ENCODE data around the gene ZFP1. TPM values are rescaled to one million over a fixed set of nuclear protein-coding genes. Genes with fewer than 3 reads are reported as not detected.
A peak's percentile ranks its signal among the peaks of the same experiment; 100 is the strongest.

Gene ZFP1
- total RNA-seq (ENCODE audit: insufficient read depth, low replicate concordance): 29.4 TPM

DNA sequence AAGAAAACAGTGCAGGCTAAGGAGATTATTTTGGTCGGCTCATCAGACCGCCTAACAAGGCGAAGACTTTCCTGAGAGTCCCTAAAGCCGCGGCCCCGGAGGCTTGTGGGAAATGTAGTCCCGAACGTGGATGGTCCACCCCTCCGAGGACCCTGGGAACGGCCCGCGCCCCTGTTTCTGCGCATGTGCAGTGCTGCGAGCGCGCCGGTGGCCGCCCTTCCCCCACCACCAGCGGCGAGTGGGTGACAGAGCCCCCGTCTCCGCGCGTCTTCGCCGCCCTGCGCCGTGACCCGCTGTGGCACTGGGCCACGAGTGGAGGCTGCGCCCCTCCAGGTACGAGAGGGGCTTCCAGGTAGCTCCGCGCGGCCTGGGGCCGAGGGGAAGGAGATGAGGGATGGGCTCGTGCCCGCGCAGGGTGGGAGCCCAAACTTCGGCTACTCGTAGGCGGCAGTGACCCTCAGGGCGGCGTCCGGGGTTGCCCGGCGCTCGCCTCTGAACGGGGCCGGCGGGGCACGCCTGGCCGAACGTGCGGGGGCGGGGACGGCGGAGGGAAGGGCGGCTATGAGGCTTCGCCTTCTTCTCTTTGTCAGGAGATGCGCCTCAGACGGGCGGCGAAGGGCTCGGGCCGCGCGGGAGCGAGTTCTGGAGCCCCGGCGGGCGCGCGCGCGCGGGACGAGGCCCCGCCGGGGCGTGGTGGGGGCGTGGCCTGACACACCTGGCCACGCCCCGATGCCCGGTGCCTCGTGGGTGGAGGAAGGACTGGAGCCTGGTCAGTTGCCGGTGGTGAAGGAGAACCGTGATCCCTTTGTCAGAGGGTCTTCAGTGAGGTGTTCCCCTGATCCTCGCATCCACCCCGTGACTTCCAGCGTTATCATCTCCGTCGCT, at the start of gene ZFP1:
Gene ZFP1 (plus strand): TSS at position 214 of the 885 bp plus-strand sequence. CDS start 4,428 bp downstream, outside the sequence.
- DNase-seq (ENCODE audit: low spot score): peak; percentile 97

- DNase-seq (ENCODE audit: low spot score): peak; percentile 39
These were observed 49.2 kb upstream of the ZFP1 start for GRCh38 chr16:75099075-75099667.

DNA sequence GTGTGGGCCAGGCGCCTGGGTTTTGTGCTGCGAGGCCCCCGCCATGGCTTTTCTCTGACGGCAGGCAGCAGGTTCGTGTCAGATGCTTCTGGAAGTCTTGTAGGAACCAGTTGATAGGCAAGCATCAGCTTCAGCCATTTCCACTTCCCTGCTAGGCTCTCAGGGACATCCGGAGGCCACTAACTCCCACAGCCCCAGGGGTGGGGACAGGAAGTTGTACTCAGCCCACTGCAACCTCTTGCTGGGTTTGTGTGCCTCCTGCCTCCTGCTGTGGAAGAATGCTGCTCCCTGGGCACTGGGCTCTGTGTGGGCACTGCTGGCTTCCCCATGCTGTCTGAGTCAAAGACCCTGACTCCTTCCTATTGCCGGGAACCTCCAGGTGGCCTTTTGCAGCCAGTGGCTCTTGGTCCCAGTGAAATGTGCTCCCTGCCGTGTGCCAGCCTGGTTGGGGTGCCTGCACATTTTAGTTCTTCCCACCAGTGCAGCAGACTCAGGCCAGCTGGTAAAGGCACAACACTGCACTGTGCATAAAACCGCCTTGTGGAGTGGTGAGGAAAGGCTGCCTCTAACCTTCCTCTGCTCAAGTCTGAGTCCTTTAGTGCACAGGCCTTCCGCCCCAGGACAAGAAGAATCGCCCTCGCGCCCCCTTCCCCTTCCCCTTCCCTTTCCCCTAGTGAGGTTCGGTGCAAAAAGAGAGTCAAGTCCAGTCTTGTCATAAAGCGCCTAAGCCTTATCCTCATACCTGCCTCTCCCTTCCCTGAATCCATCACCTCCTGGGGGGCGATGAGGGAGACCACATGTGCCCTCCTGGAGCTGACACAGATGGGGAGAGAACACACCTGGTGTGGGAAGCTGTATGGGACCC, 48.4 kb upstream of the ZFP1 start:
- peak; percentile 25 for DNase-seq (ENCODE audit: low spot score)

DNA sequence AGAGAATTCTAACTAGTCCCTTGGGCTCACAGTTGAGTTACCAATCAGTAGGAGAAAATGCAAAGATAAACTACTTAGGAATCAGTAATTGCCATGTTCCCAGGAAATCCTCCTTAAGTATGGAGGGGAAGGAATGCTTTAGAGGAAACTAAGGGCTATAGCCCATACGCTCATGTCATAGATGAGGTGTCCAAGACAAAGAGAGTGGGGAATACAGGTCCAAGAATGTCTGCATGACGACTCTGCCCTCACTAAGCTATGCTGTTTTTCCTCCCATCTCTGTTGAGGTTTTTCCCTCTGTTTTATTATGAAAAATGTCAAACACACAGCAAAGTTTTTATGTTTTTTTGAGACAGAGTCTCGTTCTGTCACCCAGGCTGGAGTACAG, 47.7 kb upstream of the ZFP1 start:
- no peak for DNase-seq (ENCODE audit: low spot score)

- DNase-seq (ENCODE audit: low spot score): no peak
These were observed 46.7 kb upstream of the ZFP1 start for GRCh38 chr16:75101635-75102034.

- no peak for DNase-seq (ENCODE audit: low spot score)
These were observed 45.7 kb upstream of the ZFP1 start for GRCh38 chr16:75102595-75102994.

DNA sequence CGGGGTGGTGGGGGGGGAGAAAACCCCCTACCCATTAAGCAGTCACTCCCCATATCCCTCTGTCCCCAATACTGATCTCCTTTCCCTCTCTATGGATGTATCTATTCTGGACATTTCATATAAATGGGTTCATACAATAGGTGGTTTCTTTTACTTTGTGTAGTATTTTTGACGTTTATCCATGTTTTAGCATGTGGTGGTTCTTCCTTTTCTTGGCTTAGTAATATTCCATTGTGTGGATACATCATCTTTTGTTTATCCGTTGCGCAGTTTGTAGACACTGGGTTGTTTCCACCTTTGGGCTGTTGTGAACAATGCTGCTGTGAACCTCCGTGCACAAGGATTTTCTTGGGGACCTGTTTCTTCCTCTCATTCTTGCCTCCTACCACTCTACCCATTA, 44.3 kb upstream of the ZFP1 start:
- DNase-seq (ENCODE audit: low spot score): no peak

- DNase-seq (ENCODE audit: low spot score): no peak
These were observed 43.5 kb upstream of the ZFP1 start for GRCh38 chr16:75104836-75105235.

- peak; percentile 95 for DNase-seq (ENCODE audit: low spot score)
These were observed 42.8 kb upstream of the ZFP1 start for GRCh38 chr16:75105306-75106061.

DNA sequence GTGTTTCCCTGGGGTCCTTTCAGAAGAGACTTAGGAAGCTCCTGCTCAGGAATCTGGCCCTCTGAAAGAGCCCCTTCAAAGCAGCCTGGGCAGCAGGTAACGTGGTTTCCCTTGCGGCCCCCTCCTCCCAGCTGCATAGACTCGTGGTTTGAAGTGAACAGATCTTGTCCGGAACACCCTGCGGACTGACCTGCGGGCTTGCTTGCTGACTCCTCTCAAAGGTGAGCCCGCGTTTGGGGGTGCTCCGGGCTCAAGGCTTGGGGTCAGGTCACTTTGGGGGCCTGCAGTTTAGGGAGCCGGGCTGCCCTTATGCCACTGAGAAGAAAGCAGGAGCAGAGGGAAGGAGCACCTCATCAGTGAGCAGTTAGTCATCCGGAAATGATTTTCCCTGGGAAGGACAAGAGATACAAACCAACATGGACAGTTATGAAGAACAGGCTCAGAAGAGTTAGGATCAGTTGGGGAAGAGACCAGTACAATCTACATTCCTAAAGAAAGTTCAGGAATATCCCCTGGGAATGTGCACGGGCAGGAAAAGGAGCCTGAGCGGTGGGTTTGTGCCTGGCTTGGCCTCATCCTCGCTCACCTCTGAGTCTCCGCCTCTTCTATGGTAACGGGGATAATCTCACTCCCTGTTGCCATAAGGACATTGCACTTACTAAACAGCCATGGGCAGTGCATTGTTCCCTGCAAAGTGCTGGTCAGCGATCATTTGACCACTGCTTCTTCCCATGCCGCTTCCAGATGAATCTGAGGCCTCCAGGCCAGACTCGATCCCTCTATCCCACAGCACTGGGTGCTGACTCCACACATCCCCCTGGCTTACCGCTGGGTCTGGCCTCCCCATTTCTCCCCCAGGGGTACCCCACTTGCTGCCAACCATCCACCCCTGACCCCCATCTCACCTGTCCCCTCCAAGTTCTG, 41.7 kb upstream of the ZFP1 start:
- no peak for DNase-seq (ENCODE audit: low spot score)

- DNase-seq (ENCODE audit: low spot score): no peak
These were observed 40.8 kb upstream of the ZFP1 start for GRCh38 chr16:75107505-75107904.

DNA sequence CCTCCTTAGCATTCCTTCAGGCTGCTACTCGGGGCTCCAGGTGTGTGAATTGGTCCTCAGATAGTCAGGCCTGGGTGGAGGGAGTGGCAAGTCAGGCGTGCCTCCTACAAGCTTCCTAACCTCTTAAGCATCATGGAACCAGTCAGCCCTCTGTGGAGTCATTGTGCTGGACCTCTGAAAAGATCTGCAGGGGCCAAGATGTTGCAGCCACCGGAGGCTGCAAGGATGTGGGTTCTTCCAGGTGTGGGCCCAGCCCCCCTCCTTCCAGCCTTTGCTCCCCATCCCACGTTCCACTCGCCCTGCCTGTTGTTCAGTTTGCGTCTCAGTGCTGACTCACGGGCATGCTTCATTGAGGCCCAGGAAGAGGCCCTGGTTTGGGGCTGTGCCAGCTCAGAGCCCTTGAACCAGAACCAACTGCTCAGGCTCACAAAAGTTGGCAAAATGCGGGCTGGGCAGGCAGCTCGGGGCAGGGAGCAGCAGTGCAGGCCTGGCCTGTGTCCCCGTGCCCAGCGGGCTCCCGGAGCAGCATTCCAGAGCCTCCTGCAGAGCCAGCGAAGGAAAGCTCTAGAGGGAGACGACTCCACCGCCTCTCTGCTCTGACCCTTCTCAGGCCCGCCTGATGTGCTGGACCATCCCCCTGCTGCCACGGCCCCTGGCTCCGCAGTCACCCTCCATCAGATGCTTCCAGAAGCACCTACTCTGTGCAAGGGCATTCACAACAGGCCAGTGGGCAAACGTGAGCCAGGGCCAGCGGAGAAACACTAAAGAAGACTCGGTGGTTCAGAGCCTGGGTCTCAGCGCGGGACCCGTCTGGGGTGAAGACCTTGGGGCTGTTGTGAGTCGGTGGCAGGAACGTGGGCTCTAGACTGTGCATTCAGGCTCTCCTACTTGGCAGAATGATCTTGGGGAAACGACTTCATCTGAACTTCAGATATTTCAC, 39.3 kb upstream of the ZFP1 start:
- DNase-seq (ENCODE audit: low spot score): peak; percentile 87

DNA sequence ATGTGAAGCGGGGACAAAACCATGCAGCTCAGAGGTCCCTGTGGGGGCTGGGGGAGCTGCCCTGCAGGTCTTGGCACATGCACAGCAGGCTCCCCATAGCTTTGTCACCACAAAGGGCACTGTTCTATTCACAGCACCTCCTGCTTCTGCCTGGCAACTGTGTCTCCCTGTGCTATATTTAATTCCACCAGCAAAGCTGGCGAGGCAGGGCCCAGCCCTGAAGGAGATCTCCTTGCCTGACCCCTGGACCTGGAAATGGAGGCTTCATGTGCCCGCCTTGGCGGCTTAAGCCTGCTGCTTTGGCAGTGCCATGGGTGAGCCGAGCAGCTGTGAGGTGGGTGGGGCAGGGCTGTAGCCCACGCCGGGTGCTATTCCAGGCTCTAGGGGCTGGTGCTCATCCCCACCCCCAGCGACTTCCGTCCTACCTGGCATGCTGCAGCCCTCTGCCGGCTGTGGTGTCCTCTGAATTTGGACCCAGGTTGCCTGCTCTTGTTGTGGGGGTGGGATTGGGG, 38.5 kb upstream of the ZFP1 start:
- peak; percentile 9 for DNase-seq (ENCODE audit: low spot score)

DNA sequence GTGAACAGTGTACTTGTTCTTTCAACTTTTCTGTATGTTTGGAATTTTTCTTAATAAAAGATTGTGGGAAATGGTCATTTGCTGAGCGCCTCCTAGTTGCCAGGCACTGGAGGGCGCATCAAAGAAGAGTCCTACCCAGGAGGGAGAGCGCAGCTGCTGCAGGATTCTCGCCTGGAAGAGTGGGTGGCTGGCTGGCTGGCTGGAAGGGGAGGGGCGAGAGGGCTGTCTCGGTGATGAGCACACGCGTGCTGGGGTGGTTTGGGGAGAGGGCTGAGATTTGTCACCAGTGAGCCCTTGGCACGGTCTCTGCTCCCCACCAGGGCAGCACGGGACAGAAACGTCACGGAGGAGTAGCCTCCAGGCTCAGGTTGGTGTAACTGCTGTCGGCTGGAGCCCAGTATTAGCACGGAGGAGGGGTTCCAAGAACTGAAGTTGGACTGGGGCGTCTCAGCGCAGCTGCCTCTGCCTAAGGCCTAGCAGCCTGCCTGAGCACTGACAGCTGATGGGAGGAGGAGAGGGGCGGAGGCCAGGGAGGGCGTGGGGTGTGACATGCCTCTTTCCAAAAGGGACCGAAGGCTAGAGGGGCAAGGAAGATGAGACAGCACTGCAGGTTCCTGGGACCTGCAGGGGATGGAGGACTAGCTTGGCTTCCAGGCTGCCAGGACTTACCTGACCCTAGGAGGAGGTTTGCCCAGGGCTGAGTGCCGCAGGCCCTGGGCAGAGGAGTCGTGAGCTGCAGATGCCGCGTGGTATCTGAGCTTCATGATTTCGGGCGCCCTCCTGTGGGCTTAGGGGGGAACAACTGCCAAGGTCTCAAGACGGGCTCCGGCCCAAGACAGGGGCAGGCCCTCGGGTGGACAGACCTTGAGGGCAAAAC, 37.4 kb upstream of the ZFP1 start:
- peak; percentile 97 for DNase-seq (ENCODE audit: low spot score)

- no peak for DNase-seq (ENCODE audit: low spot score)
These were observed 36.8 kb upstream of the ZFP1 start for GRCh38 chr16:75111514-75111940.

DNA sequence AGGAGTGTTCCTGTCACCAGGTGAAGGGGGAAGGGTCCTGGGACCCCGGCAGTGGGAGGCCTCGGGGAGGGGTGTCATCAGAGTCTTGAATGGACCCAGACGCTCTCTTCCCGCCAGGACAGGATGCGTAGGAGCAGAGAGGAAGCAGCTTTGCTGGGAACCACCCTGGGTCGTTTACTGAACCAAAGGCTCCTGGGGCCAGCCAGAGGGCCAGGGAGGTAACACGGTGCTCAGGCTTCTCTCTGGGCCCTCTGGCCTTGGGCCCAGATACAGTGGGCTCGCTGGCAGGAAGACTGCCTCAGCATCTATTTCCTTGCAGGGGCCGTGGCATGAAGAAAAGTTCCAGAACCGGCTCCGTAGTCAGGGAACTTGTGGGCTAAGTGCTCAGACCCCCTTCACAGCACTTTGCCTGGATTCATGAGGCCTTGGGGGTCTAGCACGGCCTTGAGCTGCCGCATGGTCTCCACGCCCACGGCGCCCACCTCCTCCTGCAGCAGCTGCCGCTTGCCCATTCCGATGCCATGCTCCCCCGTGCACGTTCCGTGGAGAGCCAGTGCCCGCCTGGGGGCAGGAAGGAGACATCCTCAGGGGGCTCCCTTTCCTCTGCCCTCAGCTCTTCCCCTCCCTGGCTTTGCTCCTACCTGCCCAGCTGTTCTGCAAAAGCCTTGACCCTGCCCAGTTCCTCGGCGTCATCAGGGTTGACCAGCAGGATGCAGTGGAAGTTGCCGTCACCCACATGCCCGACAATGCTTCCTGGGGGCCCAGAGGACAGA, 36.2 kb upstream of the ZFP1 start:
- DNase-seq (ENCODE audit: low spot score): peak; percentile 10

Data from umbilical cord (tissue), 2 donors.